GM18520 (cell line): ENCODE data around the gene VWA1.
A peak's percentile ranks its signal among the peaks of the same experiment; 100 is the strongest.
"Not testable (repeated sequence)": the region's sequence is repeated elsewhere in the genome, so short reads cannot be mapped to it uniquely, and the experiment has no call there.

Experiments
- ATAC-seq: cut with Tn5 transposase; IDR thresholded peaks from one replicate; pipeline ENCODE4 v1.9.1; 2021; ENCODE audit not compliant: unreplicated experiment

VWA1 gene

DNA sequence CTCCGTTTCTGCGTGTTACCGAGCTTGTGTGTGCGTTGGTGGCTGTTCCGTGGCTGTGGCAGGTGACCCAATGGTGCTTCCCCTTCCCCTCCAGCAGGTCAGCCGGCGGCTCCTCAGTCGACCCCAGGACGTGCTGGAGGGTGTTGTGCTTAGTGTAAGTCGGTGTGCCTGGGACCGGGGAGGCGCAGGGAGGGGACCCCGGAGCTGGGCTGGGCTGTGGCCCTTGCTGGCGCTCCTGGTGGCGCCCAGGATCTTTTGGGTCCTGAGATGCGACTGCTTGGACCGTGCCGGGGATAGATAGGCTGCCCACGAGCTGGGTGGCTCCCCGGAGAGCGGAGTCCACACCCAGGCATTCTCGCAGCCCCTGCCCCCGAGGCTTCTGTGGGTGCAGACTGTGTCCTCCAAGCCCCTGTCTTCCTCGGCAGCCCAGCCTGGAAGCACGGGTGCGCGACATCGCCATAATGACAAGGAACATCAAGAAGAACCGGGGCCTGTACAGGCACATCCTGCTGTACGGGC, 19.9 kb downstream of the VWA1 start:
- ATAC-seq = no peak

DNA sequence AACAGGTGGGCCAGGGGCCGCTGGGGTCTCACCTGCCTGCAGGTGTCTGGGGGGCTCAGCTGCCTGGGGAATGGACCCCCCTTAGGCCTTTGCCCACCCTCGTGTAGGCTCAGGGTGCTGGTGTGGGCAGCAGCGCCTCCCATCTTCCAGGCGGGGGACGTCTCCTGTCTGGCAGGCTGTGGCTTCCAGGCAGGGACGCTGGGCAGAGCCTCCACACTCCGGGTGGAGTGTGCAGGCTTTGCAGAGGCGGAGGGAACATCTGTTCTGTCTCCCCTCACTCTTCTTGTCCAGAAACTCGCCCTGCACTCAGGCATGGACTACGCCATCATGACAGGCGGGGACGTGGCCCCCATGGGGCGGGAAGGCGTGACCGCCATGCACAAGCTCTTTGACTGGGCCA, 20.4 kb downstream of the VWA1 start:
- not testable (repeated sequence) for ATAC-seq

- not testable (repeated sequence) for ATAC-seq
These were observed 21.3 kb downstream of the VWA1 start for GRCh38 chr1:1456683-1457255.

DNA sequence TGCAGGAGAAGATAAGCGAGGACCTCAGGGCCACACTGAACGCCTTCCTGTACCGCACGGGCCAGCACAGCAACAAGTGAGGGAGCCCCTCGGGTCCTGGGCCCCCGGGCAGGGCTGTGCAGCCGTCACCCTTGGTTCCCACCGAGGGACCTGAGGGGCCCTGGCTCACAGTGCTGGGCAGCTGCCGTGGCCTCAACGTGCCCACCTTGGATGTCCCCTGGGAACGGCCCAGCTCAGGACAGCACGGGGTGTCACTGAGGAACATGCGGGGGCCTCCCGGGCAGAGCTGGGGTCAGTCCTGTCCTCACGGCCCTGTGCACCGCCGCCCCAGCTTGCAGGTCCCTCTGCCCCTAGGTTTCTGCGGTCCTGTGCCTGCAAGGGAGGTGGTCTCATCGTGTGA, 23.7 kb downstream of the VWA1 start:
- ATAC-seq = not testable (repeated sequence)

DNA sequence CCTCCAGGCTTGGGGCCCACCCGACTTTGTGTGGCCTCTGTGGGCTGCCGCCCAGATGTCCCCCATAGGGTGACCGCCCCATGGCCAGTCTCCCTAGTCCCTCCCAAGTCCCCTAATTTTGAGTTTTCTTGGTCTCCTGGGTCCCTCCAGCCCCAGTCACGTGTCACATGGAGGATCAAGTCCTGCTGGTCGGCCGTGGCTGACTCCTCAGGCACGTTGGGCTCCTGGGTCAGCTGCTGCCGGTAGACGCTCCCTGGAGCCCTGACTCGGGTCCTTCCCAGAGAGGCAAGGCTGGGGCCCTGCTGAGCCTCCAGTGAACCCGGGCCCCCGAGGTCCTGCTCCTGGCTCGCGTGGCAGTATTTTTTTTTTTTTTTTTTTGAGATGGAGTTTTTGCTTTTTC, 24.2 kb downstream of the VWA1 start:
- ATAC-seq = not testable (repeated sequence)

- no peak for ATAC-seq
These were observed 25.1 kb downstream of the VWA1 start for GRCh38 chr1:1460540-1461130.

- ATAC-seq = no peak
These were observed 26.3 kb downstream of the VWA1 start for GRCh38 chr1:1461721-1462317.

- no peak for ATAC-seq
These were observed 27.0 kb downstream of the VWA1 start for GRCh38 chr1:1462318-1462966.

- no peak for ATAC-seq
These were observed 27.8 kb downstream of the VWA1 start for GRCh38 chr1:1463312-1463711.

DNA sequence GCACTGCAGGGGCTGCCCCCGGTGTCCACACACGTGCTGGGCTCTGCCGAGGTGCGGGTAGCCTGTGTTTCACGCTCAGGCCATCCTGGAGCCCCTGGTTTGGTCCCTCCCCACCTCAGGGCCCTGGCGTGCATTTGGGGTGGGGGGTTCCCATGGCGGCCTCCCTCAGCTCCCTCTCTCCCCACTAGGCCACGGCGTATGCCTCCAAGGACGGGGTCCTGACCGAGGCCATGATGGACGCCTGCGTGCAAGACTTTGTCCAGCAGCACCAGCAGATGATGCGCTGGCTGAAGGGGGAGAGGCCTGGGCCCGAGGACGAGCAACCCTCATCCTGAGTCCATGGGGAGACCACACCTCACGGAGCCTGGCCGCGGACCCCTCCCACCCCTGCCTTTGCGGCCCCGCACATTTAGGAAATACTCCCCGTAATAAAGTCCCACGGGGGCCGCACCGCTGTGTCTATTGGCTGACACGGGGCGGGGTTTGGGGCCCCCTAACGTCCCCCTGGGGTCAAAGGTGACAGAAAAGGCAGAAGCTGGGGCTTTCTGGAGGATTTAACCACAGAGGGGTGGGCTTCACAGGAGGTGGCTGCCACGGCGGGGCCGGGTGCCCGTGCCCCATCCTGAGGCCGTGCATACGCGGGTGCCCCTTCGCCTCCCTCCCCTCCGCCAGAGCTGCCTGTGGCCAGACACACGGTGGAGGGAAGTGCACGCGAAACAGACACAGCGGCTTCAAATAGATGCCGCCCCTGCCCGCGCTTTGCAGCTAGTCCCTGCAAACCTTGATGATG, 32.9 kb downstream of the VWA1 start:
- ATAC-seq = not testable (repeated sequence)

DNA sequence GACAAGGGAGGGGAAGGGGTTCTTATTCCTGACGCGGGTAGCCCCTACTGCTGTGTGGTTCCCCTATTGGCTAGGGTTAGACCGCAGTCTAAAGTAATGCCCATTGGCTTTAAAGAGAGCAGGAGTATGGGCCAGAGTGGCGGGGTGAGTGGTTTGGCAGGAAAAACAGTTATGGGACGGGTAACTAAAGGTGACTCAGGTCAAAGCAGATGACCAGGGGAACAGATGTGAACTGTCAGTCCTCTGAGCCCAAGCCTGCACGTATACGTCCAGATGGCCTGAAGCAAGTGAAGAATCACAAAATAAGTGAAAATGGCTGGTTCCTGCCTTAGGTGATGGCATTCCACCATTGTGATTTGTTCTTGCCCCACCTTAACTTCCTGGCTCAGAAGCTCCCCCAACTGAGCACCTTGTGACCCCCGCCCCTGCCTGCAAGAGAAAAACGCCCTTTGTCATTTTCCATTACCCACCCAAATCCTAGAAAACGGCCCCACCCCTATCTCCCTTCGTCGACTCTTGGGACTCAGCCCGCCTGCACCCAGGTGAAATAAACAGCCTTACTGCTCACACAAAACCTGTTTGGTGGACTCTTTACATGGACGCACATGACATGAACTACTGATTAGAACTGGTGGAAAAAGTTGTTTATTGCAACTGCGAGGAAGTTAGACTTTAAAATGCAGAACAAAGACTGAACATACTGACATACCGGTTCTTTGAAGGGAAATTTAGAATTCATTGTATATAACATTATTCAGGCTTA, 35.3 kb downstream of the VWA1 start:
- no peak for ATAC-seq

DNA sequence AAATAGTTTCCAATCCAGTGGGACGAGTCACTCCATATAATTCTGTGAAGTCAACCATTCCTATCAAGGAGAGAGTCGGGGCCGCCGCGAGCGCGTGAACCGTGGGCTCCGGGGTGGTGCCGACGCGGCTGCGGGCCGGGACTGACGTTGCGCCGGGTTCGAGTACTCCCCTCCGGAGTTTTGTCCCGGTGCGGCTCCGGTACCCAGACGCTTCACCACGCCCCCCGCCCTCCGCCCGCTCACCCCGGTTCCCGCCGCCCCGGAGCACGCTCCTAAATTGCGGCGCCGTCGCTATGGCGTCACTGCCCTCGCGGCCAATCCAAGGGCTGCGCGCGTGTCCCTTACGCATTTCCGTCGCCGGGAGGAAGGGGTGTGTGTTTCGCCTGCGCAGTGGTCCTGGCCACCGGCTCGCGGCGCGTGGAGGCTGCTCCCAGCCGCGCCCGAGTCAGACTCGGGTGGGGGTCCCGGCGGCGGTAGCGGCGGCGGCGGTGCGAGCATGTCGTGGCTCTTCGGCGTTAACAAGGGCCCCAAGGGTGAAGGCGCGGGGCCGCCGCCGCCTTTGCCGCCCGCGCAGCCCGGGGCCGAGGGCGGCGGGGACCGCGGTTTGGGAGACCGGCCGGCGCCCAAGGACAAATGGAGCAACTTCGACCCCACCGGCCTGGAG, 36.0 kb downstream of the VWA1 start, which contains the start of gene ATAD3B:
Gene ATAD3B, plus strand, starts transcription at position 377 of the 664 bp plus-strand sequence. Its CDS starts 120 bp downstream, at position 497.
- peak; percentile 86 for ATAC-seq

DNA sequence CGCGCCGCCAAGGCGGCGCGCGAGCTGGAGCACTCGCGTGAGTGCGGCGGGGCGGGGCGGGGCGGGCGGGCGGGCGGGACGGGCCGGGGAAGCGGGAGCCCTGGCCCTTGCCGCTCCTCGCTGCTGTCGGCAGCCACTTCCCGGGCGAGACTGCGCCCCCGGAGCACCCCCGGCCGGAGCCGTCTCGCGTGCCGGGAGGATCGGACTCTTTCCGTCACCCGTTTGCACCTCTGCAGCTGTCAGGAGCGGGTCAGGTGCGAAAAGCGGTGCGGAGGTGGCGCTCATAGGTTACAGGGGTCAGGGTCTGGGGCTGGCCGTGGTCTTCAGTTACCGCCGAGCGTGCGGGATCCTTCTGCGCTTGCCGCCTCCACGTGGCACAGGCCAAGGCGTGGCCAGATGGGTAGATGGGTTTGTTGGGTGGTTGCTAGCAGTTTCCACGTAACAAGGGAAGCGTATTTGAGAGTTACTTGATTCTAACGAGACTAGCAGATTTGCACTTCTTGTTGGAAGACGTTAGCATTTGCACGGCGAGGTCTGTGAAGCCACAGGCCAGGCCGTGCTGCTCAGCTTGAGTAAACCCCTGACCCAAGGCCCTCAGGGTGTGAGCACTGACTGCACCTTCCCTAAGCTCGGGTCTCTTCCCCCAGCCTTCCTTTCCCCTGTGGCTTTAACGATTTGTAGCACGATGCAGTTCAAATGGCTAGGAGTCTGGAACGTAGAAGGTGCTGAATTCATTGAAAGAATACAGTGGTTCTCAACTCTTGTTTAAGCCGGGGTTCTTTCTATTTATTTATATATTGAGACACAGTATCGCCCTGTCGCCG, 36.8 kb downstream of the VWA1 start:
- ATAC-seq = not testable (repeated sequence)

DNA sequence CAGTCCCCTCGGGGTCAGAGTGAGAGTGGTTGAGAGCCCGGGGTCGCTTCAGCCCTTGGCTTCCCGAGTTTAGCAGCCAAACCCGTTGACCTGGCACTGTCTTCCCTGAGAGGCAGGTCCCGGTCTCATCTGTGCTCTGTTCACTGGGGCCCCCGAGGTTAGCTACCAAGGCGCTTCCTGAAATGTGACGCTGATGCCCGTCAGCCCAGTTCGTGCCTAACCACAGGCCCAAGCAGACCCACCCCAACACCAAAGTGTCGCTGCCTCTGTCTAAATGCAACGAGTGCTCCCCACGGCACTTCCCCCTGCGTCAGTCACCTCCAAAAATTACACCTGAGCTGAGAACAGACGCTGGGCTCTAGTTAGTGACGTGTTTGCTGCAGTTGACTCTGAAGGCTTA, 40.5 kb downstream of the VWA1 start:
- not testable (repeated sequence) for ATAC-seq

GRCh38 chr1:1477206-1477605, 41.7 kb downstream of the VWA1 start:
- no peak for ATAC-seq

GRCh38 chr1:1479547-1480487, 44.3 kb downstream of the VWA1 start:
- no peak for ATAC-seq

GRCh38 chr1:1480488-1480867, 45.0 kb downstream of the VWA1 start:
- not testable (repeated sequence) for ATAC-seq

DNA sequence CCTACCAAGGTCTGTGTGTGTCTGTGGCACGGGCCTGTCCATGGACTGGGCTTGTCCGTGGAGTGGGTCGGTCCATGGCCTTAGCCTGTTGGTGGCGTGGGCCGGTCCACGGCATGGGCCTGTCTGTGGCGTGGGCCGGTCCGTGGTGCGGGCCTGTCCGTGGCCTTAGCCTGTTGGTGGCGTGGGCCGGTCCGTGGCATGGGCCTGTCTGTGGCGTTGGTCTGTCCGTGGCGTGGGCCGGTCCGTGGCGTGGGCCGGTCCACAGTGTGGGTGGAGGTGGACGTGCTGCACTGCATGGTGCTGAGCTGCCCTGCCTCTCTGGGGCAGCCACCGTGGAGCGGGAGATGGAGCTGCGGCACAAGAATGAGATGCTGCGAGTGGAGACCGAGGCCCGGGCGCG, 46.3 kb downstream of the VWA1 start:
- ATAC-seq = not testable (repeated sequence)
